KMS-11 (cell line): ENCODE measurements around the gene TRAPPC2L.
"Not testable (repeated sequence)": the region's sequence is repeated elsewhere in the genome, so short reads cannot be mapped to it uniquely, and the experiment has no call there.

Experiments used
- H2AFZ ChIP-seq: fragments of 200-600 bp; sonication (generic); 2 replicates; pipeline ENCODE4 v1.6.1; 2016; ENCODE audit warnings: antibody characterized with exemption, mixed run types, low read depth
- H3K27ac ChIP-seq: fragments of 200-600 bp; sonication (generic); 2 replicates; pipeline ENCODE4 v1.6.1; 2016; ENCODE audit warnings: mild to moderate bottlenecking, mixed run types
- H3K27me3 ChIP-seq: fragments of 200-600 bp; sonication (generic); 2 replicates; pipeline ENCODE4 v1.6.1; 2017; ENCODE audit warnings: mild to moderate bottlenecking, low read depth, mixed run types, moderate library complexity; ENCODE audit not compliant: insufficient read depth
- H3K36me3 ChIP-seq: fragments of 200-600 bp; sonication (generic); 2 replicates; pipeline ENCODE4 v1.6.1; 2017; ENCODE audit warnings: mild to moderate bottlenecking, mixed run types; ENCODE audit not compliant: insufficient read depth
- H3K4me1 ChIP-seq: fragments of 200-600 bp; sonication (generic); 2 replicates; pipeline ENCODE4 v1.6.1; 2016; ENCODE audit warnings: mild to moderate bottlenecking, low read depth, mixed run types; ENCODE audit not compliant: poor library complexity, severe bottlenecking
- H3K4me2 ChIP-seq: fragments of 200-600 bp; sonication (generic); 2 replicates; pipeline ENCODE4 v1.7.0; 2016; ENCODE audit warnings: mild to moderate bottlenecking, mixed run types
- H3K4me3 ChIP-seq: fragments of 200-600 bp; sonication (generic); IDR thresholded peaks from 2 replicates; pipeline ENCODE4 v1.6.1; 2017; ENCODE audit warnings: low read depth, low read length, mixed read lengths; ENCODE audit not compliant: insufficient read depth
- H3K79me2 ChIP-seq: fragments of 200-600 bp; sonication (generic); 2 replicates; pipeline ENCODE4 v1.6.1; 2016; ENCODE audit warnings: low read depth, mixed run types; ENCODE audit not compliant: insufficient read depth
- H3K9ac ChIP-seq: fragments of 200-600 bp; sonication (generic); 2 replicates; pipeline ENCODE4 v1.6.1; 2016; ENCODE audit warnings: mild to moderate bottlenecking, mixed run types
- H4K20me1 ChIP-seq: fragments of 200-600 bp; sonication (generic); 2 replicates; pipeline ENCODE4 v1.6.1; 2016; ENCODE audit warnings: mild to moderate bottlenecking, mixed run types; ENCODE audit not compliant: insufficient read depth
- TF ChIP-seq, protein P1 (sequence below): fragments of 200-600 bp; sonication (generic); conservative IDR thresholded peaks from 2 replicates; pipeline ENCODE4 v1.6.1; 2017; ENCODE audit warnings: low read depth, mild to moderate bottlenecking, antibody characterized with exemption, low read length, moderate library complexity, mixed read lengths

TRAPPC2L gene

DNA sequence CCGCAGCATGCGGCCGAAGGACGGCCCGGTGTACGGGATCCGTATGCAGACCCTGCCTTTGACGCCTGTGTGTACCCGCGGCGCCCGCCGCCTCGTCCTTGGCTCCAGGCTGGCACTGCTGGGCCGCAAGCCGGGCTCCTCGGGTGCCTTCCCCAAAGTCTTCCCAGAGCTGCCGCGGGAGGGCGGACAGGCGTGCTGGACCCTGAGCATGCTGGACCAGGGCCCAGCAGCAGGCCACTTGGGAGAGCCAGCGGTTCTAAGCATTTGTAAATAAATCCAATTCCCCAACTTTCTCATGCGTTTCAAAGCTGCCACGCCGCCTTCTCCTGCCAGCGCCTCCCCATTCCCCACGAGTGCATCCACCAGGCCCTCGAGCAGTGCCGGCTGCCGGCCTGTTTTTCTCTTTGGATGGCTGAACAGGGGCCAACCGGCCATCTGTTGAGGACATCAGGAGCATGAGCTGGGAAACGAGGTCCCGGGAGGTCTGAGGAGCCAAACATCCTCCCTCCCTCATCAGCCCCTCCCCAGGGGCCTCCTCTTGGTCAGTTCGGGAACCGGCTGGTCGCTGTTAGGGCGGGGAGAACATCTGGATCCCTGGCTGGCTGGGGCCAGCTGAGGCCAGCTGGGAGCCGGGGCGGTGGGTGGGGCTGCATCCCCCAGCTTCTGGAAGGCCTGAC, 30.1 kb downstream of the TRAPPC2L start:
- Histone ChIP-seq H3K27ac (no peak overlapping the region), H3K4me1 (no peaks in the 10 kb centered on the region), H2AFZ (no peak overlapping the region), H3K9ac (no peak overlapping the region), H3K4me2 (no peak overlapping the region), H3K27me3 (peaks cover 50% of the 10 kb centered on the region), H4K20me1 (no peaks in the 10 kb centered on the region), H3K4me3 (no peak overlapping the region), H3K79me2 (no peaks in the 10 kb centered on the region), H3K36me3 (no peaks in the 10 kb centered on the region)
- TF ChIP-seq, protein P1, sequence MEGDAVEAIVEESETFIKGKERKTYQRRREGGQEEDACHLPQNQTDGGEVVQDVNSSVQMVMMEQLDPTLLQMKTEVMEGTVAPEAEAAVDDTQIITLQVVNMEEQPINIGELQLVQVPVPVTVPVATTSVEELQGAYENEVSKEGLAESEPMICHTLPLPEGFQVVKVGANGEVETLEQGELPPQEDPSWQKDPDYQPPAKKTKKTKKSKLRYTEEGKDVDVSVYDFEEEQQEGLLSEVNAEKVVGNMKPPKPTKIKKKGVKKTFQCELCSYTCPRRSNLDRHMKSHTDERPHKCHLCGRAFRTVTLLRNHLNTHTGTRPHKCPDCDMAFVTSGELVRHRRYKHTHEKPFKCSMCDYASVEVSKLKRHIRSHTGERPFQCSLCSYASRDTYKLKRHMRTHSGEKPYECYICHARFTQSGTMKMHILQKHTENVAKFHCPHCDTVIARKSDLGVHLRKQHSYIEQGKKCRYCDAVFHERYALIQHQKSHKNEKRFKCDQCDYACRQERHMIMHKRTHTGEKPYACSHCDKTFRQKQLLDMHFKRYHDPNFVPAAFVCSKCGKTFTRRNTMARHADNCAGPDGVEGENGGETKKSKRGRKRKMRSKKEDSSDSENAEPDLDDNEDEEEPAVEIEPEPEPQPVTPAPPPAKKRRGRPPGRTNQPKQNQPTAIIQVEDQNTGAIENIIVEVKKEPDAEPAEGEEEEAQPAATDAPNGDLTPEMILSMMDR = no peak

GRCh38 chr16:88888057-88888456, 31.1 kb downstream of the TRAPPC2L start:
- H3K4me2 ChIP-seq = no peak overlapping the region
- H3K27me3 ChIP-seq = peaks cover 58% of the 10 kb centered on the region
- TF ChIP-seq, protein P1 = no peak
- H3K79me2 ChIP-seq = no peaks in the 10 kb centered on the region
- no peak overlapping the region for H3K9ac ChIP-seq
- H3K4me1 ChIP-seq = no peaks in the 10 kb centered on the region
- no peak overlapping the region for H3K4me3 ChIP-seq
- no peak overlapping the region for H2AFZ ChIP-seq
- no peaks in the 10 kb centered on the region for H4K20me1 ChIP-seq
- H3K36me3 ChIP-seq = no peaks in the 10 kb centered on the region
- no peak overlapping the region for H3K27ac ChIP-seq

DNA sequence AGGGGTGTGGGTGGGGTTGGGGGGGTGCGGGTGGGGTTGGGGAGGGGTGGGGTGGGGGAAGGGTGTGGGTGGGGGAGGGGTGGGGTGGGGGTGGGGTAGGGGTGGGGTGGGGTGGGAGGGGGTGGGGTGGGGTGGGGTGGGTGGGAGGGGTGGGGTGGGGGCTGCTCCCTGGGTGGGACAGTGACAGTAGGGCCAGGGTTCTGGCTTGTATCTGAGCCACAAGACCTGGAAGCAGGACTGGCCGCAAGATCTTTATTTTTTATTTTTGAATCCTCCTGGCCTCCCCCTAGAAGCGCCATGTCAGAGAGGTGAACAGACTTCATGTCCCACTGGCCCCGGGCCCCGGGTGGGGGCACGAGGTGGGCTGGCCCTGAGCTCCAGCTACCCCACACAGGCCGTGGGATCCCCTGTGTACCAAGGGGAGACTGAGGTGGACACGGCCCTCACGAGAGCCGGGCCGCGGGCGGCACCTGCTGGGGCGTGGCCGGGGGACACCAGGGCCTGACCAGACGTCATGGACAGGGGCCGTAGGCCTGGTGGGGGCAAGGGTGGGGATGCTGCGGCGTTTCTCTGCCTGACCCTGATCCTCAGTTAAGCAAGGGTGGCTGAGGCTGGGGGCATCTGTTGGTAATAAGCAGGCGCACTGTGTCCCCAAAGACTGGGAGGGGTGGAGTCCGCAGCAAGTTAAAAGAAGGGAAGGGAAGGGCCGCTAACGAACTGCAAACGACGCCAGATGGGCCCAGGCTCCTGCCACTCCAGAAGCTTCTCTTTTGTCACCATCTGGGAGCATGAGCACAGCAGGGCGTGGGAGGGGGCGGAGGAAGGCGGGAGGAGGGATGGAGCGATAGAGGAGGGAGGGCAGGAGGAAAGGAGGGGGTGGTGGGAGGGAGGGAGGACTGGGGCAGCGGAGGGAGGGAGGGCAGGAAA, 31.8 kb downstream of the TRAPPC2L start:
- H3K4me3 ChIP-seq = no peak overlapping the region
- H3K27me3 ChIP-seq = peaks cover 53% of the 10 kb centered on the region
- no peak overlapping the region for H3K4me2 ChIP-seq
- H3K36me3 ChIP-seq = no peaks in the 10 kb centered on the region
- H3K27ac ChIP-seq = no peak overlapping the region
- H2AFZ ChIP-seq = no peak overlapping the region
- H3K79me2 ChIP-seq = no peaks in the 10 kb centered on the region
- no peaks in the 10 kb centered on the region for H4K20me1 ChIP-seq
- no peak overlapping the region for H3K9ac ChIP-seq
- TF ChIP-seq, protein P1 = no peak
- no peaks in the 10 kb centered on the region for H3K4me1 ChIP-seq

DNA sequence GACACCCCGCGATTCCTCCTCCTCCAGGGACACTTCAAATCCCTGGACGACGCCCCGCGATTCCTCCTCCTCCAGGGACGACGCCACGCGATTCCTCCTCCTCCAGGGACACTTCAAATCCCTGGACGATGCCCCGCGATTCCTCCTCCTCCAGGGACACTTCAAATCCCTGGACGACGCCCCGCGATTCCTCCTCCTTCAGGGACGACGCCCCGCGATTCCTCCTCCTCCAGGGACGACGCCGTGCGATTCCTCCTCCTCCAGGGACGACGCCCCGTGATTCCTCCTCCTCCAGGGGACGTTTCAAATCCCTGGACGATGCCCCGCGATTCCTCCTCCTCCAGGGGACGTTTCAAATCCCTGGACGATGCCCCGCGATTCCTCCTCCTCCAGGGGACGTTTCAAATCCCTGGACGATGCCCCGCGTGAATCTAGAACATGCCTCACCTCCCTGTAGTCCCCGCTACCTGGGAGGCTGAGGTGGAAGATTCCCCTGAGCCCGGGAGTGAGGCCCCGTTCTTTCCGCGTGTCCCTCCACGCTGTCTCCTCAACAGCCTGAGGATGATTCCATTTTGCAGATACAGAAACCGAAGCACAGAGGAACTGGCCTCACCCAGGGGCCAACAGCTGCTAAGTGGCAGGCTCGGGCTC, 32.9 kb downstream of the TRAPPC2L start:
- not testable (repeated sequence) for H3K9ac ChIP-seq, H4K20me1 ChIP-seq, H3K4me2 ChIP-seq, H3K4me1 ChIP-seq, H3K4me3 ChIP-seq, H3K36me3 ChIP-seq, H2AFZ ChIP-seq, H3K79me2 ChIP-seq, H3K27ac ChIP-seq
- peaks cover 49% of the 10 kb centered on the region for H3K27me3 ChIP-seq
